NCI-H524 (cell line): ENCODE results near the gene SNORC.
A peak's percentile ranks its signal among the peaks of the same experiment; 100 is the strongest.
"Not testable (repeated sequence)": the region's sequence is repeated elsewhere in the genome, so short reads cannot be mapped to it uniquely, and the experiment has no call there.

ENCODE experiments used
- DNase-seq, 2 experiments: peaks; one replicate each; lab custom pipeline; 2025; lab: John Stamatoyannopoulos, UW

The SNORC gene

GRCh38 chr2:232870018-232870765, at the start of gene SNORC:
SNORC (plus strand) TSS chr2:232870264; CDS start chr2:232870342, 78 bp downstream.
- no peak for DNase-seq

GRCh38 chr2:232829988-232830387, 40.1 kb upstream of the SNORC start:
- DNase-seq = no peak

- no peak for DNase-seq
Measured at GRCh38 chr2:232831496-232831895, 38.6 kb upstream of the SNORC start.

- no peak for DNase-seq
Measured at GRCh38 chr2:232833830-232834229, 36.2 kb upstream of the SNORC start.

GRCh38 chr2:232835687-232836208, 34.3 kb upstream of the SNORC start:
- DNase-seq = peak in 1 of 2 experiments; percentile 3

GRCh38 chr2:232836934-232837333, 33.1 kb upstream of the SNORC start:
- DNase-seq = no peak

GRCh38 chr2:232838406-232838874, 31.6 kb upstream of the SNORC start:
- no peak for DNase-seq

GRCh38 chr2:232839411-232840079, 30.5 kb upstream of the SNORC start:
- DNase-seq = no peak

- no peak for DNase-seq
Measured at GRCh38 chr2:232842689-232843088, 27.4 kb upstream of the SNORC start.

- DNase-seq = no peak
Measured at GRCh38 chr2:232843834-232844233, 26.2 kb upstream of the SNORC start.

- no peak for DNase-seq
Measured at GRCh38 chr2:232846055-232846454, 24.0 kb upstream of the SNORC start.

- no peak for DNase-seq
Measured at GRCh38 chr2:232850039-232850438, 20.0 kb upstream of the SNORC start.

GRCh38 chr2:232852081-232852480, 18.0 kb upstream of the SNORC start:
- DNase-seq = not testable (repeated sequence)

GRCh38 chr2:232852676-232853075, 17.4 kb upstream of the SNORC start:
- no peak for DNase-seq

- DNase-seq = no peak
Measured at GRCh38 chr2:232854082-232854481, 16.0 kb upstream of the SNORC start.

GRCh38 chr2:232857158-232857563, 12.9 kb upstream of the SNORC start:
- DNase-seq = no peak

GRCh38 chr2:232859385-232859916, 10.6 kb upstream of the SNORC start:
- DNase-seq = no peak

GRCh38 chr2:232860593-232861241, 9.3 kb upstream of the SNORC start:
- no peak for DNase-seq

- no peak for DNase-seq
Measured at GRCh38 chr2:232861353-232861752, 8.7 kb upstream of the SNORC start.

- no peak for DNase-seq
Measured at GRCh38 chr2:232863996-232864395, 6.1 kb upstream of the SNORC start.

GRCh38 chr2:232865165-232865564, 4.9 kb upstream of the SNORC start:
- no peak for DNase-seq

- DNase-seq = no peak
Measured at GRCh38 chr2:232866104-232866503, 4.0 kb upstream of the SNORC start.
